Lower leg skin (tissue), 4 donors: Measurements from ENCODE around the gene SNX9. TPM values are rescaled to one million over a fixed set of nuclear protein-coding genes. Genes with fewer than 3 reads are reported as not detected.
"Not testable (repeated sequence)": the region's sequence is repeated elsewhere in the genome, so short reads cannot be mapped to it uniquely, and the experiment has no call there.

Experiments
- DNase-seq, 2 donors: peaks; one replicate each; pipeline ENCODE4 v3.0.0-alpha.2; 2019; ENCODE audit warnings: low spot score in 2 of 2
- H3K4me3 ChIP-seq: fragments of 200-600 bp; sonication (generic); 2 replicates; pipeline ENCODE4 v1.5.1; 2017; ENCODE audit warnings: mild to moderate bottlenecking, low read depth; ENCODE audit not compliant: poor library complexity, severe bottlenecking
- CTCF ChIP-seq, 3 donors: fragments of 450-650 bp; IDR thresholded peaks; one replicate each; pipeline ENCODE4 v1.5.1; 2016; ENCODE audit warnings: antibody characterized with exemption in 3 of 3, mild to moderate bottlenecking in 3 of 3, moderate library complexity in 2 of 3
- POLR2A ChIP-seq, 2 donors: fragments of 450-650 bp; IDR thresholded peaks; one replicate each; pipeline ENCODE4 v1.6.1; 2016 to 2017; ENCODE audit warnings: antibody characterized with exemption in 2 of 2, mild to moderate bottlenecking in 1 of 2, moderate library complexity in 1 of 2
- WGBS, 2 donors: methylation state at CpG; one replicate each; pipeline ENCODE4 v1.1.5; 2018; 5-methylcytosine and 5-hydroxymethylcytosine counted together
- intact Hi-C: fragments of 100-400 bp; cut with DNase I; formaldehyde crosslinking; loops from one replicate; pipeline ENCODE4 v1.15.0; 2023; ENCODE audit warnings: low total_unique reads
- total RNA-seq, 4 donors: library from RNA; depleted of rRNA; stranded (reverse); fragments of >200 nt; gene quantifications; one replicate each; pipeline ENCODE4 v1.1.0, GENCODE V29; 2016

SNX9 gene
- total RNA-seq, 4 donors from 2014 or later, result 37.4 to 59.5 (median 46.7) TPM

- DNase-seq, result no peak
These were observed 27.2 kb upstream of the SNX9 start for GRCh38 chr6:157795841-157796240.

GRCh38 chr6:157798851-157799250, 24.2 kb upstream of the SNX9 start:
- no peak overlapping the region for H3K4me3 ChIP-seq
- no peak for DNase-seq
- TF ChIP-seq POLR2A (IDR thresholded peaks at IDR 0.05), result no peak
- no peak for TF ChIP-seq CTCF (IDR thresholded peaks at IDR 0.05)
- intact Hi-C loops, result no loop called here
- WGBS, 2 donors, result 82 to 87% methylated on average over 6 of the region's 6 CpGs

More at GRCh38 chr6:157795841-157796240, 27.2 kb upstream of the SNX9 start:
- no peak overlapping the region for H3K4me3 ChIP-seq
- 77 to 78% methylated on average over 6 of the region's 6 CpGs for WGBS, 2 donors
- TF ChIP-seq POLR2A (IDR thresholded peaks at IDR 0.05) (no peak), CTCF (IDR thresholded peaks at IDR 0.05) (no peak)
- intact Hi-C loops, result no loop called here

GRCh38 chr6:157799561-157799960, 23.5 kb upstream of the SNX9 start:
- H3K4me3 ChIP-seq, DNase-seq, intact Hi-C loops: not testable (repeated sequence)
- WGBS, 2 donors, result 78% methylated on average over 3 of the region's 3 CpGs

- intact Hi-C loops, result no loop called here
- no peak overlapping the region for H3K4me3 ChIP-seq
- no peak for TF ChIP-seq CTCF (IDR thresholded peaks at IDR 0.05)
- TF ChIP-seq POLR2A (IDR thresholded peaks at IDR 0.05), result no peak
- 79 to 84% methylated on average over 6 of the region's 6 CpGs for WGBS, 2 donors
- no peak for DNase-seq
These were observed 22.4 kb upstream of the SNX9 start for GRCh38 chr6:157800420-157801237.

- intact Hi-C loops, result no loop called here
- DNase-seq, result no peak
- TF ChIP-seq CTCF (IDR thresholded peaks at IDR 0.05), result no peak
- no peak for TF ChIP-seq POLR2A (IDR thresholded peaks at IDR 0.05)
- 91 to 93% methylated on average over 11 of the region's 11 CpGs for whole genome bisulfite sequencing, 2 donors
- H3K4me3 ChIP-seq, result no peak overlapping the region
These were observed 18.4 kb upstream of the SNX9 start for GRCh38 chr6:157804448-157805327.
